OCI-LY3 (cell line): Measurements from ENCODE around the gene LRFN2.

ENCODE experiments used
- CTCF ChIP-seq: fragments of 200-600, 300-600 bp; sonication (generic); IDR thresholded peaks from 2 replicates; pipeline ENCODE4 v1.5.1; 2014; ENCODE audit warnings: antibody characterized with exemption, low read length, low read depth
- EZH2phosphoT487 ChIP-seq: fragments of 200-600 bp; shearing (Covaris generic); IDR thresholded peaks from 2 replicates; pipeline ENCODE4 v1.6.1; 2018; ENCODE audit warnings: antibody characterized with exemption, mixed run types, low read depth

DNA sequence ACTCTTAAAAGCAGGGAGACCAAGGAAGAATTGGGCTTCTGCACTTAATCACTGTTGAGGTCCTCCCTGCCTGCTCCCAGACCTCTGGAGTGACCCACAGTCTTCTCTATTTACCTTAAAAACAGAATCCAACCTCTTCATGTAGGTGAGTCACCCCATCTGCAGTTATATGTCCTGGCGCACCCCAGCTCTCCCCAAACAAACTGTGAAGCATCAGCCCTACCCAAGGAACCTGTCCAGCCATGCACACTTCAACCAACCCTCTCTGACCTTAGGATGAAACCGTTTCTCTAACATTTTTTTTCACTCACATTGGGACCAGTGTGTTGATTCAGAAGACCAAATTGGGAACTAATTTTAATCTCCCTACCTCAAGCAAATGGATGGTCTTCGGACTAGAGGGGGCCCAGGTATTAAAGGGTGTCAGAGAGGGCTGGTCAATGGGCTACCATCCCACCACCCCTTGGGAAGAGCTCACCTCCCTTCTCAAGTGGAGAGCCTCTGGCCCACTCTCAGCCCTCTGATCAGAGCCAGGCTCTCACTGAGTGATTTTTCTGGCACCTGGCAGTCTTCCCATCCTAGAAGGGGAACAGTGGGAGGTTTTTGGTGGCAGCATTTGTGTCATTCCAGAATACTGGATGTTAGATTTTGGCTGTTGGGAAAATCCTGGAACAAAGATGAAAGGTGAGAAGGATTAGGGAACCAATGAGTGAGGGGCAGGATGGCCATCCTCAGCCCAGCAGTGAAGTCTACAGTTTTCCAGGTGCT is 203.6 kb downstream of the LRFN2 start:
- TF ChIP-seq CTCF (no peak), EZH2phosphoT487 (no peak)
